ENCODE results near the gene PIGW. TPM values are rescaled to one million over a fixed set of nuclear protein-coding genes. Genes with fewer than 3 reads are reported as not detected.
A peak's percentile ranks its signal among the peaks of the same experiment; 100 is the strongest.

Gene PIGW
- total RNA-seq, 2 experiments from 2014 or later = 9.6 to 17.4 TPM

DNA sequence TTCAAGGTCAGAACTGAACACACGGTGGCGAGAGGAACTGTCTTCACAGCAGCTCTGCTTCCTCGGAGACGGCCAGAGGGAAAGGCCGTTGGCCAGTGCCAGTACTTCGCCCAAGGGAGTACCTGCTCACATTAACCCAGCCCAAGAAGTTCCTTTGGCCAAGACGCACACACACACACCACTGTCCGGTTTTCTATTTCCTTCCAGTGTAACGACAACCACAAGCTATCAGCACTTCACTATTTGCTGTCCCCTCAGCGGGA, 9.2 kb downstream of the PIGW start:
- no peaks in the 10 kb centered on the region for H3K9me3 Mint-ChIP-seq (ENCODE audit: low read depth)
- H3K27ac Mint-ChIP-seq = peak overlapping the region; percentile 96
- peaks cover 26% of the 10 kb centered on the region for H3K4me1 Mint-ChIP-seq
- DNase-seq (peak; percentile 60), ATAC-seq (no peak)
- CTCF ChIA-PET = interaction anchor here (0.9 to 3.8 kb wide), 5 partner anchors 9 to 61 kb away, joined by 3 to 48 read pairs (median 3); partner anchors contain the start of genes MYO19 and PIGW
- no peaks in the 10 kb centered on the region for H3K27me3 Mint-ChIP-seq
- peak overlapping the region; percentile 100 for H3K4me3 Mint-ChIP-seq
- H3K36me3 Mint-ChIP-seq = peaks cover 28% of the 10 kb centered on the region

DNA sequence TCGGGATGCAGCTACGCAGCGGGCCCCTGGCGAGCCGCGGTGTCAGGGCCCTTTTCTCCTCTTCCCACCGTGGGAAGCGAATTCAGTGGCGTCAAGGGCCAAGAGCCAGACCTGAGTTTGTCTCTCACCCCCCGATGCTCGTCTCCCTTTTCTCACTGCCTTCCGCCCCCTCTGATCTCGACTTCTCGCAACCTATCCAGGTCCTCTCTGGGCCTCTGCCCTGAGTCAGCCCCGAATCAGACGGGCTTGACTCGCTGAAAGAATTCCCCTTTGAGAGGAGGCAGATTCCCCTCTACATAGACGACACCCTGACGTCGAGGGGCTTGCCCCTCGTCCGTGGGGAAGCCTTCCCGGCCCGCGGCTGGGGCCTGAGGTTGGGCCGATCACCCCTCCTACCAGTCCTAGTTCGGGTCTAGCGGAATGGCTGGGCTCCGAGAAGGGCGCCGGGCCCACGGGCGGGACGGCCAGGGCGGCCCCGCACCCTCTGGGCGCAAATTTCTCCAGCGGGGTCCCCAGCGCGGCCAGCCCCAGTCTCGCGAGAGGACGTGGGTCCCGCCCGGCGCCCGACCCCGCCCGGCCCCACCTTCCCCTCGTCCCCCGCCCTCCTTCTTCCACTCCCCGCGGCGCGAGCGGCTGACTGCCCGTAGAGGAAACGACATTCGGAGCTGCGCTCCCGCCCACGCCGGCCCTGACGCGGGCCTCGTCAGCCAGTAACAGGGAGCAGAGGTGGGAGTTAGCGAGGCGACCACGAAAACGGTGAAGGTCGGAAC, 9.7 kb downstream of the PIGW start, which contains the start of gene GGNBP2:
Gene GGNBP2, plus strand, starts transcription at position 613 of the 770 bp plus-strand sequence. CDS start 806 bp downstream, outside the sequence.
- peak within 1 kb of the TSS; percentile 96 for H3K27ac Mint-ChIP-seq
- H3K4me1 Mint-ChIP-seq = peaks cover 28% of the 10 kb centered on the region
- H3K9me3 Mint-ChIP-seq (ENCODE audit: low read depth) = no peaks in the 10 kb centered on the region
- DNase-seq (peak; percentile 96), ATAC-seq (peak; percentile 71)
- CTCF ChIA-PET = interaction anchor here (0.9 to 3.8 kb wide), 6 partner anchors 9 to 61 kb away, joined by 3 to 48 read pairs (median 6); partner anchors contain the start of genes MYO19 and PIGW
- peaks cover 30% of the 10 kb centered on the region for H3K36me3 Mint-ChIP-seq
- no peaks in the 10 kb centered on the region for H3K27me3 Mint-ChIP-seq
- peak within 1 kb of the TSS; percentile 100 for H3K4me3 Mint-ChIP-seq

DNA sequence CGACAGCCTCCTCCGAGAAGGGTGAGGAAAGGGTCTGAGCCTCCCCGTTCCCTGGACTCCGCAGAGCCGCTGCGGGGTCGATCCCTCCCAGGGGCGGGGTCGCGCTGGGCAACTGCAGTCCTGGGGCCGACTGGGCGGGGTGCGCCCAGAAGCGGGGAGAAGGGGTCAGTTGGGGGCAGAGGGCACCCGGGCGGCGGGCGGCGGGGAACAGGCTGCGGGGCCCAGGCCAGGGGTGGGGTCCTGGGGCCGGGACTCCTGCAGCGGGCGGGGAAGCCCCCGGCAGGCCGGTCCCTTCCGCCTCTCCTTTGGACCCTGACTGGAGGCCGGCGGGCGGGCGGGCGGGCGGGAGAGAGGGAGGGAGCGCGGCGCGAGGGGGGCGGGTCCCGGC, 10.3 kb downstream of the PIGW start:
- Mint-ChIP-seq H3K27ac (peak overlapping the region; percentile 96), H3K27me3 (no peaks in the 10 kb centered on the region), H3K36me3 (peaks cover 31% of the 10 kb centered on the region), H3K4me3 (peak overlapping the region; percentile 100), H3K9me3 (ENCODE audit: low read depth) (no peaks in the 10 kb centered on the region), H3K4me1 (peaks cover 30% of the 10 kb centered on the region)
- ATAC-seq (peak; percentile 59), DNase-seq (no peak)
- CTCF ChIA-PET = interaction anchor here (1.0 to 3.8 kb wide), 6 partner anchors 10 to 62 kb away, joined by 3 to 48 read pairs (median 8); partner anchors contain the start of genes DHRS11, MYO19 and PIGW

DNA sequence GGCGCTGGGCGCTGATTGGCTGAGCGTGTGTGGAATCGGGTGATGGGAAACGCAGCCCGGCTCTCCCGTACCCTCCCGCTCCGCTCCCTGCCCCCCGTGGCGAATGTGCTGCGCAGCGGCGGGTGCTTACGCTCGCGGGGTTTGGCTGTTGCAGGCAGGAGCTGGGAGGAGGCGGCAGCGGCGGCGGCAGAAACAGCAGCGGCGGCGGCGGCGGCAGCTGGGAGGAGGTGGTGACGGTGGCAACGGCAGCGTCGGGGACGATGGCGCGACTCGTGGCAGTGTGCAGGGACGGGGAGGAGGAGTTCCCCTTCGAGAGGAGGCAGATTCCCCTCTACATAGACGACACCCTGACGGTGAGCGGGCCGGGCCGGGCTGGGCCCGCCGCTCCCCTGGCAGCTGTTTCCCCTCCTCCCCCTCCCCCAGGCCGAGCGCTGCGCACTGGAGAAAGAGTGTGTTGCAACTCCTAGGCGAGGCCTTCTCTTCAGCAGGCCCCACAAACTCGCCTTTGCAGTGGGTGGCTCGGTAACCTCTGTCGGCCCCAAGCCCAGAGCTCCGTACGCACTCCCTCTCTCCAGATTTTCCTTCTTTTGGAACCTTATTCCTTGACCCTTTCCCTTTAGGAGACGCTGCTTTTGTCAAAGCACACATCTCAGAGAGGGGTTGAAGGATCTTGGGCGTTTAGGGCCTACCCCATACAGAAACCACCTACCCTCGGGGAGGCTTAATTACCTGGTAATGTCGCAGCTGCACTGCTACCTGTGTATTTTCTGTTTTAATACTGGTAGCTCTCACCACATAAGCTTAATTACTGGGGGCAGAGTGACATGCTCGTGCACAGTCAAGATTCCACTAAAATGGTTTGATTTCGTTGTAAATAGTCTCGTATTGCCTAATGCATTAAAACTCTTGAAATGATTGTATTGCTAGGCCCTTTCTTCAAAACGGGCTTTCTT, 11.0 kb downstream of the PIGW start:
- Mint-ChIP-seq H3K27me3 (no peaks in the 10 kb centered on the region), H3K27ac (peak overlapping the region; percentile 96), H3K4me3 (peak overlapping the region; percentile 100), H3K4me1 (peaks cover 37% of the 10 kb centered on the region), H3K9me3 (ENCODE audit: low read depth) (no peaks in the 10 kb centered on the region), H3K36me3 (peaks cover 36% of the 10 kb centered on the region)
- CTCF ChIA-PET = interaction anchor here (0.6 to 3.8 kb wide), 6 partner anchors 11 to 63 kb away, joined by 3 to 48 read pairs (median 8); partner anchors contain the start of genes DHRS11, MRM1, MYO19 and PIGW
- ATAC-seq (peak; percentile 81), DNase-seq (peak; percentile 98)

DNA sequence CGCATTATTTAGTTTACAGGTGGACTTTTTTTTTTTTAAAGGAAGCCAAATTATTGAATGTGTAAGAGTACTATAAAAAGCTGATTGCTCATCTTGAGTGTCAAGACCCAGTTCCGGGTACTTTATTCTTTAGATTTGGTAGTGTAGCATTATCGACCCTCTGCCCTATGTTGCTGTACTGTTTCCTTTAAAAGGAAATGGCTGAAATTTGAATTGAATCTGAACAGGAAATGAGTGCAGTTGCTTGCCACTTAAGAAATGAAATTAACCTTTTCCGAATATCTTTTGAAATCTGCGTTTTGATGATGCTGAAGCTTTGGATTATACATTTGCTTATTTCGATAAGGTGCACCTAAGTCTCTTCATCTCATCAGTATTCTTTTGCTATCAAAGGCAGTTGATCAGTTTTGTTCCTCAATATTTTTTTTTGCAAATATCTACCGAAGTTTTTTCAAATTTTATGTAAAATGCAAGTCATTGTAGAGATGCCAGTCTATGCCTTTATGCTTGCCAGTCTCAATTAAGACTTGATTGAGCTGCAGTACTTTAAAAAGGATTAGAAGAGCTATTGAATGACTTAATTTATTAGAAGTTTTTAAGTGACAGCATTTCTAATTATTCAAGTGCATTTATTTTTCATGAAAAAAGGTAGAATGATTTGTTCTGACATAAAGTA, 11.8 kb downstream of the PIGW start:
- peaks cover 38% of the 10 kb centered on the region for H3K36me3 Mint-ChIP-seq
- H3K27ac Mint-ChIP-seq = peak overlapping the region; percentile 96
- DNase-seq (no peak), ATAC-seq (no peak)
- peaks cover 39% of the 10 kb centered on the region for H3K4me1 Mint-ChIP-seq
- no peaks in the 10 kb centered on the region for H3K9me3 Mint-ChIP-seq (ENCODE audit: low read depth)
- CTCF ChIA-PET = interaction anchor here (1.5 to 3.8 kb wide), 5 partner anchors 11 to 63 kb away, joined by 7 to 48 read pairs (median 8); partner anchors contain the start of genes DHRS11, MRM1, MYO19 and PIGW
- H3K27me3 Mint-ChIP-seq = no peaks in the 10 kb centered on the region
- H3K4me3 Mint-ChIP-seq = peak overlapping the region; percentile 100

DNA sequence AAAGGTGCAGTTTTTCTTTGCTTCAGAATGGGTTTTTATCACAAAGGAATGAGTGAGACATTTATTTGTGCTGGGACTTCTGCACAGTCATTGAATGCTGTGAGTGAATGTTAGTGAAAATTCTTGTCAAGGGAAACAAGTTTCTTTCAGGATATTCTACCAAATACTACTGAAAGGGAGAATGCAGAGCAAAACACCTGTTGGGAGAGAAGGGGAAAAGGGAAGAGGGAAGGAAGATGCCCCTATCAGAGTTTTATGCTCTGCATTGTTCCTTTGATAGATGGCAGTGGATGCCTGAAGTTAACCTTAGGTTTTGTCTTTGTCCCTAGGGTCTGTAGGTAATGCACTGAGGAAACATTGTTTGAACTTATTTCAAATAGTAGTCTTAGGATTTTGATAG, 13.0 kb downstream of the PIGW start:
- H3K27ac Mint-ChIP-seq = peak overlapping the region; percentile 70
- DNase-seq (no peak), ATAC-seq (no peak)
- peak overlapping the region; percentile 100 for H3K4me3 Mint-ChIP-seq
- peaks cover 45% of the 10 kb centered on the region for H3K4me1 Mint-ChIP-seq
- H3K27me3 Mint-ChIP-seq = no peaks in the 10 kb centered on the region
- peaks cover 41% of the 10 kb centered on the region for H3K36me3 Mint-ChIP-seq
- CTCF ChIA-PET = interaction anchor here (0.6 kb wide), 1 partner anchor 58 kb away, joined by 3 read pairs; no protein-coding TSS in a partner anchor
- no peaks in the 10 kb centered on the region for H3K9me3 Mint-ChIP-seq (ENCODE audit: low read depth)

DNA sequence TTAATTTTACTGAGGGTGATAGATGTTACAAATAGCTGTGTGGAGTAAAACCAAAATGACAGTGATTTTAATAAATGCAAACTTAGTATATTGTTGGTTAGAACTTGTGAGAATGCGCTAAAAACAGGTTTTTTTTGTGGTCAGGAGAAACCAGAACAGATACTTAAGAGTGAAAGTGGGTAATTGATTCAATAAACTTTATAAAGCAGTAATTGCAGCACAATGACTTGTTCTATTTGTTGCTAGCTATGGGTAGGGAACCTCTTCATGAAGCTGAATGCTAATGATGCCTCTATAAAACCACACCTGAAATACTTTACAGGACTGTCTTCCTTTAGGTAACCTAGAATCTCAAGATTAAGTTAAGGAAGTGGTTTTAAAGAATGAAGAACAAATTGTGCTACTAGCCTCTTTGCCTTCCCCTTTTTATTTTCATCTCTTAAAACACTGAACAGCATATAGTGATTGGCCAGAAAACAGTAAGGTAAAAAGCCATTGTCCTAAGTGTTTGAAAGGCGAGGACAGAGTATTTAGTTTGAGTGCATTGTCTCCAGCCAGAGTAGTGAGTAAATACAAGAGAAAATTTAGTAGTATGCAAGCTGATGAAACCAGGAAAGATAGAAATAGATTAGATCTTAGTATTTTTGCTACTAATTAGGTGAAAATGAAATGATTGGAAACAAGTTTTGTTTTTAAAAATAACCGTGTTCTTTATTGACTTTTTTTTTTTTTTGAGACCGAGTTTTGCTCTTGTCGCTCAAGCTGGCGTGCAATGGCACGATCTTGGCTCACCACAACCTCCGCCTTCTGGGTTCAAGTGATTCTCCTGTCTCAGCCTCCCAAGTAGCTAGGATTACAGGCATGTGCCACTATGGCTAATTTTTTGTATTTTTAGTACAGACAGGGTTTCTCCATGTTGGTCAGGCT, 16.0 kb downstream of the PIGW start:
- Mint-ChIP-seq H3K36me3 (peaks cover 49% of the 10 kb centered on the region), H3K4me3 (no peak overlapping the region), H3K4me1 (peaks cover 52% of the 10 kb centered on the region), H3K9me3 (ENCODE audit: low read depth) (no peaks in the 10 kb centered on the region), H3K27ac (peak overlapping the region; percentile 58), H3K27me3 (no peaks in the 10 kb centered on the region)
- CTCF ChIA-PET = interaction anchor here (1.1 to 1.6 kb wide), 3 partner anchors 14 to 52 kb away, joined by 3 to 5 read pairs (median 4); no protein-coding TSS in a partner anchor
- no peak for DNase-seq
- no peak for ATAC-seq

DNA sequence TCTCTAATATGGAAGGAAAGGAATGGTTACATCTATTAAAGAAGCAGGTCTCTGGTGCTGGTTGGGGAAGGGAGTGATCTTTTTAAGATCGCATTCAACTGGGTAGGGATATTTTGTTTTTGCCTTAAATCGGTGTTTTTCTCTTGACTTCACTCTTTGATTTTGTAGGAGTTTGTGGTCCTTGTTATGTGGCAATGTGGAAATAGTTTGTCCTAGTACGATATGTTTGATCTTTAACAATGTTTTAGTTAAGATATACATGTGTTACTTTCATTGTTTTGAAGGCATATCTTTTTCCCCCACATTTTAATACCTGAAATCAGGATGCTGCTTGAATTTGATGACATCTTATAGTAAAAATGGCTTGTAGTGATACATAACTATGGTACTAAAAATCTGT, 18.7 kb downstream of the PIGW start:
- CTCF ChIA-PET = no interaction called here
- Mint-ChIP-seq H3K4me1 (peaks cover 41% of the 10 kb centered on the region), H3K27ac (no peak overlapping the region), H3K9me3 (ENCODE audit: low read depth) (no peaks in the 10 kb centered on the region), H3K4me3 (no peak overlapping the region), H3K27me3 (no peaks in the 10 kb centered on the region), H3K36me3 (peaks cover 48% of the 10 kb centered on the region)
- no peak for DNase-seq
- no peak for ATAC-seq

DNA sequence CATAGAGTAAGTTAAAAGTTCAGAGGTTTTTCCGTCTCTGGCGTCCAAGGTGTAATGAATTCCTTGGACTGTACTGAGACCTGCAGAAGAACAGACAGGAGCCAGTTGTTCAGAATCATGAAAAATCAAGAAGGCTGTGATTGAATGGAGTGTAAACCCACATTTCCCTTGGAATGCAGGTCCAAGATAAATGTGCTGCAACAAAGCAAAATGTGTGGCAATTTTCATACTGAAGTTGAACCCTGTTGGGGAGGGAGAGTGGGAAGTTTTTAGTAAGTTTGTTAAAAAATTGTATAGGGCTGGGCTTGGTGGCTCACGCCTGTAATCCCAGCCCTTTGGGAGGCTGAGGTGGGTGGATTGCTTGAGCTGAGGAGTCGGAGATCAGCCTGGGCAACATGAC, 31.3 kb downstream of the PIGW start:
- Mint-ChIP-seq H3K9me3 (ENCODE audit: low read depth) (no peaks in the 10 kb centered on the region), H3K27me3 (no peaks in the 10 kb centered on the region), H3K4me3 (no peak overlapping the region), H3K27ac (no peak overlapping the region), H3K4me1 (peaks cover 11% of the 10 kb centered on the region), H3K36me3 (peaks cover 60% of the 10 kb centered on the region)
- CTCF ChIA-PET = interaction anchor here (0.6 to 1.3 kb wide), 2 partner anchors 9 to 826 kb away, joined by 3 read pairs; no protein-coding TSS in a partner anchor
- DNase-seq (no peak), ATAC-seq (no peak)

DNA sequence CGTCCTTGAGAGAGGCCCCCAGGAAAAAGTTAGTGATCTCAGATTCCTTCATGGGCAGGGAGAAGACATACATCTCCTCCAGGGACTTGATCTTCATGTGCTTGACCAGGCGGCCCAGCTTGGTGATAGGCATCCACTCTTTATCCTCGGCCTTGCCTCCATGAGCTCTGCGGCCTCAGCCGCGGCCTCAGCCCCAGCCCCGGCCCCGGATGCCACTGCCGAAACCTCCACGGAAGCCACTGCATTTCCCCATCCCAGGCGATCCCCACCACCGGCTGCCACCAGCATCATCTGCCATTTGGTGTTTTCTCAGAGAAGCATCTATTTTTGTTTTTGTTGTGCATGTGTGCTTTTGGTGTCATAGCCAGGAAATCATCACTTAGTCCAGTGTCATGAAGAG, 40.2 kb downstream of the PIGW start:
- no peaks in the 10 kb centered on the region for H3K27me3 Mint-ChIP-seq
- no peak overlapping the region for H3K4me3 Mint-ChIP-seq
- no peak for ATAC-seq
- peaks cover 4% of the 10 kb centered on the region for H3K4me1 Mint-ChIP-seq
- CTCF ChIA-PET = interaction anchor here (1.0 kb wide), 1 partner anchor 13 kb away, joined by 3 read pairs; no protein-coding TSS in a partner anchor
- no peak overlapping the region for H3K27ac Mint-ChIP-seq
- peaks cover 50% of the 10 kb centered on the region for H3K36me3 Mint-ChIP-seq
- no peak for DNase-seq
- H3K9me3 Mint-ChIP-seq (ENCODE audit: low read depth) = no peaks in the 10 kb centered on the region

DNA sequence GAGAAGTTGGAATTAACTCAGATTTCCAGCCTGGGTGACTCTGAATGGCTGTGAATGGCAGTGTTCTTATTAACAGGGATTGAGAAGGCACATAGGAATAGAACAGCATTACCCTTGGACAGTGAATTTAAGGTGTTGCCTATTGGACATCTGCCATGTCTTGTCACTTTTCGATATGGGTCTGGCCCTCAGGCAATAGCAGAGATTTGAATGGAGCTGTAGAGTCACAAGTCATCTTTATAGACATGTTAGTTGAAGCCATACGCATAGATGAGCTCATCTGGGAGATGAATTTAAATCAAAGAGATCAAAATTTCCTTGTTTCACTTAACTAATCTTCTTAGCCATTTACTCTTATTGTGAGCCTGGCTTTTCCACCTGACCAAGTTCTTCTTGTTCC, 42.0 kb downstream of the PIGW start:
- no peak overlapping the region for H3K27ac Mint-ChIP-seq
- peaks cover 4% of the 10 kb centered on the region for H3K4me1 Mint-ChIP-seq
- peaks cover 54% of the 10 kb centered on the region for H3K36me3 Mint-ChIP-seq
- DNase-seq (no peak), ATAC-seq (no peak)
- no peaks in the 10 kb centered on the region for H3K27me3 Mint-ChIP-seq
- H3K9me3 Mint-ChIP-seq (ENCODE audit: low read depth) = no peaks in the 10 kb centered on the region
- no peak overlapping the region for H3K4me3 Mint-ChIP-seq
- CTCF ChIA-PET = no interaction called here

DNA sequence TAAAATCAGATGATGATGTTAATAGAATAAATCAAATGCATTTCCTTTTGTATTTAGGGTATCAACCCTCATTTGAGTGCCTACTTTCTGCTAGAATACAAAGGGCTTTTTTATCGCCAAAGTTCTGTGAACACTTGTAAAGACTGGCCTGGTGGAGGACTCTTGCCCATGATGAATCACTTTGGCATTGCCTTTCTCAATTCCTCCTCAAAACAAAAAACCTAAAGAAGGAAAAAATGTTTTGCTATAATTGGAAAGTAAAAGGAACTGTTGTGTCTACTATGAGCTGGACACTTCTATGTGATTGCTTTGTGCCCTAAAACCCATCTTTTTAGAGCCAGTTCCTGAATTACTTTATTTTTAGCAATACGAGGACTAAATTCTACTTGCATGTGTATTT, 43.9 kb downstream of the PIGW start:
- no peak for ATAC-seq
- Mint-ChIP-seq H3K4me1 (peaks cover 2% of the 10 kb centered on the region), H3K36me3 (peaks cover 47% of the 10 kb centered on the region), H3K9me3 (ENCODE audit: low read depth) (no peaks in the 10 kb centered on the region), H3K4me3 (no peak overlapping the region), H3K27me3 (no peaks in the 10 kb centered on the region), H3K27ac (no peak overlapping the region)
- no peak for DNase-seq
- CTCF ChIA-PET = interaction anchor here (0.9 kb wide), 1 partner anchor 13 kb away, joined by 3 read pairs; the partner anchor contains the start of gene DHRS11
